Smooth muscle cell (in vitro differentiated cells): ENCODE data around the gene LTBP3. TPM values are rescaled to one million over a fixed set of nuclear protein-coding genes. Genes with fewer than 3 reads are reported as not detected.
A peak's percentile ranks its signal among the peaks of the same experiment; 100 is the strongest.

Experiments
- DNase-seq: peaks from one replicate; lab custom pipeline; 2025; ENCODE audit not compliant: unreplicated experiment; lab: John Stamatoyannopoulos, UW
- H2AFZ ChIP-seq: fragments of 200-600 bp; sonication (generic); 2 replicates; pipeline ENCODE4 v1.6.0; 2016; ENCODE audit warnings: antibody characterized with exemption, low read depth, mild to moderate bottlenecking
- H3F3A ChIP-seq: fragments of 200-600 bp; sonication (generic); 2 replicates; pipeline ENCODE4 v1.6.0; 2017; ENCODE audit warnings: antibody characterized with exemption, low read depth
- H3K27ac ChIP-seq: fragments of 200-600 bp; sonication (generic); 2 replicates; pipeline ENCODE4 v1.5.1; 2016; ENCODE audit warnings: low read depth, mild to moderate bottlenecking
- H3K27me3 ChIP-seq: fragments of 200-600 bp; sonication (generic); 2 replicates; pipeline ENCODE4 v1.6.1; 2016; ENCODE audit warnings: low read depth, mild to moderate bottlenecking
- H3K36me3 ChIP-seq: fragments of 200-600 bp; sonication (generic); 2 replicates; pipeline ENCODE4 v1.5.1; 2016; ENCODE audit warnings: low read depth
- H3K4me1 ChIP-seq: fragments of 200-600 bp; sonication (generic); 2 replicates; pipeline ENCODE4 v1.5.1; 2016; ENCODE audit warnings: low read depth
- H3K4me2 ChIP-seq: fragments of 200-600 bp; sonication (generic); 2 replicates; pipeline ENCODE4 v1.6.0; 2016; ENCODE audit warnings: mild to moderate bottlenecking
- H3K4me3 ChIP-seq: fragments of 200-600 bp; sonication (generic); 2 replicates; pipeline ENCODE4 v1.5.1; 2016; ENCODE audit warnings: mild to moderate bottlenecking
- H3K79me2 ChIP-seq: fragments of 200-600 bp; sonication (generic); 2 replicates; pipeline ENCODE4 v1.6.0; 2016; ENCODE audit warnings: low read depth, mild to moderate bottlenecking
- H3K9ac ChIP-seq: fragments of 200-600 bp; sonication (generic); 2 replicates; pipeline ENCODE4 v1.6.0; 2016; ENCODE audit warnings: low read depth
- H3K9me3 ChIP-seq: fragments of 200-600 bp; sonication (generic); replicated peaks from 2 replicates; pipeline ENCODE4 v1.5.1; 2016; ENCODE audit warnings: low read depth
- H4K20me1 ChIP-seq: fragments of 200-600 bp; sonication (generic); 2 replicates; pipeline ENCODE4 v1.6.0; 2016; ENCODE audit warnings: low read depth
- WGBS: methylation state at CpG from one replicate; pipeline ENCODE4 v1.1.7; 2016; ENCODE audit warnings: low lambda C conversion rate; 5-methylcytosine and 5-hydroxymethylcytosine counted together
- polyA plus RNA-seq: library from polyadenylated mRNA; unstranded; fragments of >200 nt; fragmentation: Nextera tagmentation; extraction: Ambion mirVana; gene quantifications from 2 replicates; pipeline ENCODE4 v1.2.1, GENCODE V29; 2016
- total RNA-seq: library from RNA; depleted of rRNA; stranded (reverse); fragments of >200 nt; gene quantifications from 2 replicates; pipeline ENCODE4 v1.2.3, GENCODE V29; 2014
- TF ChIP-seq, protein P1 (sequence below): fragments of 200-600 bp; sonication (generic); IDR thresholded peaks from 2 replicates; pipeline ENCODE4 v1.5.1; 2017; ENCODE audit warnings: borderline replicate concordance, mild to moderate bottlenecking, antibody characterized with exemption; ENCODE audit not compliant: insufficient read depth, poor library complexity, severe bottlenecking

Gene LTBP3
- total and polyA plus RNA-seq, 2 experiments from 2014 or later, result 33.6 to 46.4 TPM

DNA sequence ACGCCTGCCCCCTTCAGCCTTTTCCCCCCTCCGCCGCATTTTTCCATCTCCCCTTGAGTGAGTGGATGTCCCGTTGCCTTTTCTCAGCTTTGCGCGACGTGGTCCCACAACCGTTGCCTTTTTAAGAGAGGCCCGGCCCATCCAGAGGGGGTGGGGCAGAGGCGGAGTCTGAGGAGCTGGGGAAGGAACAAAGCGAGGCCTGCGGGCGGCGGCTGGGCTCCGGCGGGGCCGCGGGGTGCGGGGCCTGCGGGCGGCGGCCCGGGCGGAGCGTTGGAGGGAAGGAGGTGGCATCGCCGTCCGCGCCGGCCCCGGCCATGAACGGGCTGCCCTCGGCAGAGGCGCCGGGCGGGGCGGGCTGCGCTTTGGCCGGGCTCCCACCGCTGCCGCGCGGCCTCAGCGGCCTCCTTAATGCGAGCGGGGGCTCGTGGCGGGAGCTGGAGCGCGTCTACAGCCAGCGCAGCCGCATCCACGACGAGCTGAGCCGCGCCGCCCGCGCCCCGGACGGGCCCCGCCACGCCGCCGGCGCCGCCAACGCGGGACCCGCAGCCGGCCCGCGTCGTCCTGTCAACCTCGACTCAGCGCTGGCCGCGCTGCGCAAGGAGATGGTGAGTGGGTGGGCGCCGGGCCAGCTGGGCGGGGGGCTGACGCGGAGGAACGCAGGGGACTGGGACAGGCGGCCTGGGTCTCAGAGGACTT lies 14.3 kb upstream of the LTBP3 start, which contains the start of gene FAM89B:
Gene FAM89B (plus strand): TSS at position 183 of the 696 bp plus-strand sequence. CDS start 132 bp downstream, at position 315.
- TF ChIP-seq, protein P1, sequence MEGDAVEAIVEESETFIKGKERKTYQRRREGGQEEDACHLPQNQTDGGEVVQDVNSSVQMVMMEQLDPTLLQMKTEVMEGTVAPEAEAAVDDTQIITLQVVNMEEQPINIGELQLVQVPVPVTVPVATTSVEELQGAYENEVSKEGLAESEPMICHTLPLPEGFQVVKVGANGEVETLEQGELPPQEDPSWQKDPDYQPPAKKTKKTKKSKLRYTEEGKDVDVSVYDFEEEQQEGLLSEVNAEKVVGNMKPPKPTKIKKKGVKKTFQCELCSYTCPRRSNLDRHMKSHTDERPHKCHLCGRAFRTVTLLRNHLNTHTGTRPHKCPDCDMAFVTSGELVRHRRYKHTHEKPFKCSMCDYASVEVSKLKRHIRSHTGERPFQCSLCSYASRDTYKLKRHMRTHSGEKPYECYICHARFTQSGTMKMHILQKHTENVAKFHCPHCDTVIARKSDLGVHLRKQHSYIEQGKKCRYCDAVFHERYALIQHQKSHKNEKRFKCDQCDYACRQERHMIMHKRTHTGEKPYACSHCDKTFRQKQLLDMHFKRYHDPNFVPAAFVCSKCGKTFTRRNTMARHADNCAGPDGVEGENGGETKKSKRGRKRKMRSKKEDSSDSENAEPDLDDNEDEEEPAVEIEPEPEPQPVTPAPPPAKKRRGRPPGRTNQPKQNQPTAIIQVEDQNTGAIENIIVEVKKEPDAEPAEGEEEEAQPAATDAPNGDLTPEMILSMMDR, result no peak
- H3F3A ChIP-seq, result peaks cover 24% of the 10 kb centered on the region
- peak; percentile 54 for DNase-seq
- no peak within 1 kb of the TSS for H2AFZ ChIP-seq
- H3K9ac ChIP-seq, result peak within 1 kb of the TSS; percentile 92
- under 1% methylated on average over 55 of the region's 86 CpGs for WGBS
- no peaks in the 10 kb centered on the region for H3K9me3 ChIP-seq
- H3K27ac ChIP-seq, result peak within 1 kb of the TSS; percentile 89
- no peaks in the 10 kb centered on the region for H3K27me3 ChIP-seq
- peaks cover 16% of the 10 kb centered on the region for H4K20me1 ChIP-seq
- H3K79me2 ChIP-seq, result peaks cover 41% of the 10 kb centered on the region
- H3K4me1 ChIP-seq, result peaks cover 33% of the 10 kb centered on the region
- no peaks in the 10 kb centered on the region for H3K36me3 ChIP-seq
- peak within 1 kb of the TSS; percentile 90 for H3K4me3 ChIP-seq
- peak within 1 kb of the TSS; percentile 87 for H3K4me2 ChIP-seq

DNA sequence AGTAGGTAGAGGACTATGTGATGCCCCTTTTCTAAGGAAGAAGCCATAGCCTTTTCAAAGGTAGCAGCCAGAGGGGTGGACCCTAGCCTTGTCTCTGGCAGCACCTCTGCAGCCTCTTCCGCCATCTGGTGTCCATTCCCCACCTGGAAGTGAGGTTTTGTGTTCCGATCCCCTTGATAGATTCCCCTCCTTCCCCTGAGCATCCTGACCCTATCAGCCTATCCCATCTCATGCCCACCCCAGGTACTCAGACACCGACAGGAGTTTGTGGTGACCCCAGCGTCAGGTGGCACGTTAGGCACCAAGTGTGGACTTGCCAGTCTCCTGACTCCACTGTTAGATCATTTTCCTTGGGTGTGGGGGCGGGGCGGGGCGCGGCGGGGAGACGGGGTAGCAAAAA lies 13.8 kb upstream of the LTBP3 start:
- Histone ChIP-seq H4K20me1 (peaks cover 16% of the 10 kb centered on the region), H3F3A (peaks cover 24% of the 10 kb centered on the region), H3K4me2 (peak overlapping the region; percentile 87), H3K9me3 (no peaks in the 10 kb centered on the region), H2AFZ (no peak overlapping the region), H3K79me2 (peaks cover 47% of the 10 kb centered on the region), H3K36me3 (no peaks in the 10 kb centered on the region), H3K9ac (peak overlapping the region; percentile 42), H3K4me1 (peaks cover 33% of the 10 kb centered on the region), H3K27me3 (no peaks in the 10 kb centered on the region), H3K27ac (peak overlapping the region; percentile 89), H3K4me3 (peak overlapping the region; percentile 90)
- TF ChIP-seq, protein P1, result peak; percentile 33
- DNase-seq, result no peak
- WGBS, result 14% methylated on average over 6 of the region's 11 CpGs

DNA sequence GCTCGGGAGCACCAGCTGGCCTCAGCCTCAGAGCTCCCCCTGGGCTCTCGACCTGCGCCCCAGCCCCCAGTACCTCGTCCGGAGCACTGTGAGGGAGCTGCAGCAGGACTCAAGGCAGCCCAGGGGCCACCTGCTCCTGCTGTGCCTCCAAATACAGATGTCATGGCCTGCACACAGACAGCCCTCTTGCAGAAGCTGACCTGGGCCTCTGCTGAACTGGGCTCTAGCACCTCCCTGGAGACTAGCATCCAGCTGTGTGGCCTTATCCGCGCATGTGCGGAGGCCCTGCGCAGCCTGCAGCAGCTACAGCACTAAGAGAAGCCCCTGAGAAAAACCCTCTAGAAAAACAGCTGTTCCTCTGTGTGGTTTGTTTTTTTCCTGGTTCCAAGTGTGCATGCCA lies 13.3 kb upstream of the LTBP3 start:
- H3K4me1 ChIP-seq, result peaks cover 32% of the 10 kb centered on the region
- H3K4me2 ChIP-seq, result peak overlapping the region; percentile 87
- TF ChIP-seq, protein P1, result no peak
- H3K36me3 ChIP-seq, result no peaks in the 10 kb centered on the region
- H3F3A ChIP-seq, result peaks cover 23% of the 10 kb centered on the region
- H3K27me3 ChIP-seq, result no peaks in the 10 kb centered on the region
- peaks cover 52% of the 10 kb centered on the region for H3K79me2 ChIP-seq
- no peak for DNase-seq
- WGBS, result 91% methylated on average over 9 of the region's 9 CpGs
- peak overlapping the region; percentile 90 for H3K4me3 ChIP-seq
- H3K9ac ChIP-seq, result peak overlapping the region; percentile 92
- peaks cover 16% of the 10 kb centered on the region for H4K20me1 ChIP-seq
- no peaks in the 10 kb centered on the region for H3K9me3 ChIP-seq
- peak overlapping the region; percentile 89 for H3K27ac ChIP-seq
- H2AFZ ChIP-seq, result no peak overlapping the region
